ENCODE measurements around the gene PTMA.
A peak's percentile ranks its signal among the peaks of the same experiment; 100 is the strongest.
"Not testable (repeated sequence)": the region's sequence is repeated elsewhere in the genome, so short reads cannot be mapped to it uniquely, and the experiment has no call there.

Gene PTMA

GRCh38 chr2:231707927-231708772, at the start of gene PTMA:
Gene PTMA (plus strand): TSS chr2:231708525. CDS start chr2:231708707, 182 bp downstream.
- H3K9me3 ChIP-seq (ENCODE audit: control insufficient read depth, low read depth, low read length): no peaks in the 10 kb centered on the region
- peak within 1 kb of the TSS; percentile 100 for H3K9ac ChIP-seq (ENCODE audit: low read length)
- peaks cover 11% of the 10 kb centered on the region for H3K4me1 ChIP-seq (ENCODE audit: control insufficient read depth, low read depth, low read length)
- H3K36me3 ChIP-seq (ENCODE audit: control insufficient read depth, low read depth, low read length): peaks cover 24% of the 10 kb centered on the region
- H3K27me3 ChIP-seq (ENCODE audit: control insufficient read depth, insufficient read depth, low read length): no peaks in the 10 kb centered on the region
- H3K27ac ChIP-seq (ENCODE audit: low read length): peak within 1 kb of the TSS; percentile 99
- peak within 1 kb of the TSS; percentile 98 for H3K4me3 ChIP-seq (ENCODE audit: low read length)

GRCh38 chr2:231660073-231660472, 48.3 kb upstream of the PTMA start:
- H3K4me1 ChIP-seq (ENCODE audit: control insufficient read depth, low read depth, low read length): peaks cover 21% of the 10 kb centered on the region
- not testable (repeated sequence) for H3K4me3 ChIP-seq (ENCODE audit: low read length); H3K9ac ChIP-seq (ENCODE audit: low read length); H3K27ac ChIP-seq (ENCODE audit: low read length); H3K9me3 ChIP-seq (ENCODE audit: control insufficient read depth, low read depth, low read length); H3K36me3 ChIP-seq (ENCODE audit: control insufficient read depth, low read depth, low read length); H3K27me3 ChIP-seq (ENCODE audit: control insufficient read depth, insufficient read depth, low read length)

- Histone ChIP-seq H3K27me3 (ENCODE audit: control insufficient read depth, insufficient read depth, low read length) (peaks cover 10% of the 10 kb centered on the region), H3K4me1 (ENCODE audit: control insufficient read depth, low read depth, low read length) (peaks cover 19% of the 10 kb centered on the region), H3K36me3 (ENCODE audit: control insufficient read depth, low read depth, low read length) (no peaks in the 10 kb centered on the region), H3K9ac (ENCODE audit: low read length) (no peak overlapping the region), H3K27ac (ENCODE audit: low read length) (no peak overlapping the region), H3K4me3 (ENCODE audit: low read length) (no peak overlapping the region), H3K9me3 (ENCODE audit: control insufficient read depth, low read depth, low read length) (no peaks in the 10 kb centered on the region)
Measured at GRCh38 chr2:231660860-231661259, 47.5 kb upstream of the PTMA start.

- H3K9ac ChIP-seq (ENCODE audit: low read length): peak overlapping the region; percentile 90
- no peaks in the 10 kb centered on the region for H3K36me3 ChIP-seq (ENCODE audit: control insufficient read depth, low read depth, low read length)
- peaks cover 10% of the 10 kb centered on the region for H3K27me3 ChIP-seq (ENCODE audit: control insufficient read depth, insufficient read depth, low read length)
- H3K27ac ChIP-seq (ENCODE audit: low read length): peak overlapping the region; percentile 93
- H3K9me3 ChIP-seq (ENCODE audit: control insufficient read depth, low read depth, low read length): no peaks in the 10 kb centered on the region
- H3K4me1 ChIP-seq (ENCODE audit: control insufficient read depth, low read depth, low read length): peaks cover 18% of the 10 kb centered on the region
- peak overlapping the region; percentile 55 for H3K4me3 ChIP-seq (ENCODE audit: low read length)
Measured at GRCh38 chr2:231661422-231662027, 46.8 kb upstream of the PTMA start.

GRCh38 chr2:231662028-231662810, 46.1 kb upstream of the PTMA start:
- Histone ChIP-seq H3K27me3 (ENCODE audit: control insufficient read depth, insufficient read depth, low read length) (peaks cover 10% of the 10 kb centered on the region), H3K4me1 (ENCODE audit: control insufficient read depth, low read depth, low read length) (peaks cover 23% of the 10 kb centered on the region), H3K36me3 (ENCODE audit: control insufficient read depth, low read depth, low read length) (no peaks in the 10 kb centered on the region), H3K9me3 (ENCODE audit: control insufficient read depth, low read depth, low read length) (no peaks in the 10 kb centered on the region), H3K4me3 (ENCODE audit: low read length) (peak overlapping the region; percentile 55), H3K9ac (ENCODE audit: low read length) (peak overlapping the region; percentile 90), H3K27ac (ENCODE audit: low read length) (peak overlapping the region; percentile 93)

GRCh38 chr2:231662811-231663457, 45.4 kb upstream of the PTMA start:
- Histone ChIP-seq H3K4me1 (ENCODE audit: control insufficient read depth, low read depth, low read length) (peaks cover 26% of the 10 kb centered on the region), H3K36me3 (ENCODE audit: control insufficient read depth, low read depth, low read length) (no peaks in the 10 kb centered on the region), H3K27ac (ENCODE audit: low read length) (peak overlapping the region; percentile 88), H3K4me3 (ENCODE audit: low read length) (peak overlapping the region; percentile 36), H3K9ac (ENCODE audit: low read length) (peak overlapping the region; percentile 65), H3K9me3 (ENCODE audit: control insufficient read depth, low read depth, low read length) (no peaks in the 10 kb centered on the region), H3K27me3 (ENCODE audit: control insufficient read depth, insufficient read depth, low read length) (peaks cover 10% of the 10 kb centered on the region)

- Histone ChIP-seq H3K4me3 (ENCODE audit: low read length) (no peak overlapping the region), H3K9me3 (ENCODE audit: control insufficient read depth, low read depth, low read length) (no peaks in the 10 kb centered on the region), H3K27me3 (ENCODE audit: control insufficient read depth, insufficient read depth, low read length) (peaks cover 10% of the 10 kb centered on the region), H3K4me1 (ENCODE audit: control insufficient read depth, low read depth, low read length) (peaks cover 26% of the 10 kb centered on the region), H3K9ac (ENCODE audit: low read length) (no peak overlapping the region), H3K36me3 (ENCODE audit: control insufficient read depth, low read depth, low read length) (no peaks in the 10 kb centered on the region), H3K27ac (ENCODE audit: low read length) (no peak overlapping the region)
Measured at GRCh38 chr2:231663458-231664212, 44.7 kb upstream of the PTMA start.

- Histone ChIP-seq H3K9me3 (ENCODE audit: control insufficient read depth, low read depth, low read length) (no peaks in the 10 kb centered on the region), H3K36me3 (ENCODE audit: control insufficient read depth, low read depth, low read length) (no peaks in the 10 kb centered on the region), H3K27me3 (ENCODE audit: control insufficient read depth, insufficient read depth, low read length) (peaks cover 10% of the 10 kb centered on the region), H3K4me3 (ENCODE audit: low read length) (no peak overlapping the region), H3K27ac (ENCODE audit: low read length) (no peak overlapping the region), H3K9ac (ENCODE audit: low read length) (no peak overlapping the region), H3K4me1 (ENCODE audit: control insufficient read depth, low read depth, low read length) (peaks cover 26% of the 10 kb centered on the region)
Measured at GRCh38 chr2:231664727-231665126, 43.6 kb upstream of the PTMA start.

GRCh38 chr2:231665245-231666170, 42.8 kb upstream of the PTMA start:
- Histone ChIP-seq H3K4me3 (ENCODE audit: low read length) (no peak overlapping the region), H3K9ac (ENCODE audit: low read length) (no peak overlapping the region), H3K36me3 (ENCODE audit: control insufficient read depth, low read depth, low read length) (no peaks in the 10 kb centered on the region), H3K4me1 (ENCODE audit: control insufficient read depth, low read depth, low read length) (peaks cover 26% of the 10 kb centered on the region), H3K27me3 (ENCODE audit: control insufficient read depth, insufficient read depth, low read length) (peaks cover 10% of the 10 kb centered on the region), H3K27ac (ENCODE audit: low read length) (no peak overlapping the region), H3K9me3 (ENCODE audit: control insufficient read depth, low read depth, low read length) (no peaks in the 10 kb centered on the region)
